Neutrophil (primary cell): ENCODE results near the gene GPR87.

ENCODE experiments used
- H3K27ac ChIP-seq: fragments of 200-600 bp; sonication (generic); 2 replicates; pipeline ENCODE4 v1.5.1; 2016; ENCODE audit warnings: mild to moderate bottlenecking, moderate library complexity
- H3K27me3 ChIP-seq: fragments of 200-600 bp; sonication (generic); 2 replicates; pipeline ENCODE4 v1.6.0; 2016; ENCODE audit warnings: mild to moderate bottlenecking
- H3K36me3 ChIP-seq: fragments of 200-600 bp; sonication (generic); 2 replicates; pipeline ENCODE4 v1.5.1; 2017
- H3K4me1 ChIP-seq, 2 experiments: fragments of 200-600 bp in 1 of 2; sonication (generic) in 1 of 2; 1 replicate in 1 of 2; 2 replicates in 1 of 2; pipeline versions ENCODE4 v1.5.1 to v1.6.1; 2013 to 2016; ENCODE audit warnings: low read depth in 1 of 2, low read length in 1 of 2, mild to moderate bottlenecking in 1 of 2, moderate library complexity in 1 of 2; ENCODE audit not compliant: control insufficient read depth in 1 of 2, insufficient read depth in 1 of 2
- H3K4me3 ChIP-seq, 2 experiments: fragments of 200-600 bp in 1 of 2; sonication (generic) in 1 of 2; 1 replicate in 1 of 2; 2 replicates in 1 of 2; pipeline ENCODE4 v1.5.1; 2013 to 2016; ENCODE audit warnings: low read depth in 1 of 2, low read length in 1 of 2, mild to moderate bottlenecking in 1 of 2, moderate library complexity in 1 of 2
- H3K9me3 ChIP-seq: fragments of 200-600 bp; sonication (generic); 2 replicates; pipeline ENCODE4 v1.5.1; 2016
- CTCF ChIP-seq: fragments of 200-600 bp; sonication (generic); IDR thresholded peaks from 2 replicates; pipeline ENCODE4 v1.5.1; 2016; ENCODE audit warnings: antibody characterized with exemption

The GPR87 gene

GRCh38 chr3:151262871-151263525 lies 53.6 kb downstream of the GPR87 start:
- no peak overlapping the region for H3K27ac ChIP-seq
- TF ChIP-seq CTCF = no peak
- peaks cover 0 to 23% of the 10 kb centered on the region in 2 experiments for H3K4me1 ChIP-seq
- H3K36me3 ChIP-seq = no peaks in the 10 kb centered on the region
- H3K27me3 ChIP-seq = no peaks in the 10 kb centered on the region
- H3K4me3 ChIP-seq = no peak overlapping the region
- H3K9me3 ChIP-seq = no peaks in the 10 kb centered on the region

- no peak for TF ChIP-seq CTCF
- peaks cover 0 to 2% of the 10 kb centered on the region in 2 experiments for H3K4me1 ChIP-seq
- no peaks in the 10 kb centered on the region for H3K27me3 ChIP-seq
- no peak overlapping the region for H3K4me3 ChIP-seq
- H3K9me3 ChIP-seq = no peaks in the 10 kb centered on the region
- no peak overlapping the region for H3K27ac ChIP-seq
- no peaks in the 10 kb centered on the region for H3K36me3 ChIP-seq
These were observed 57.0 kb downstream of the GPR87 start for GRCh38 chr3:151259664-151260063.

- H3K9me3 ChIP-seq = no peaks in the 10 kb centered on the region
- no peak overlapping the region for H3K4me3 ChIP-seq
- H3K4me1 ChIP-seq = no peaks in the 10 kb centered on the region
- no peaks in the 10 kb centered on the region for H3K36me3 ChIP-seq
- TF ChIP-seq CTCF = no peak
- no peaks in the 10 kb centered on the region for H3K27me3 ChIP-seq
- no peak overlapping the region for H3K27ac ChIP-seq
These were observed 59.9 kb downstream of the GPR87 start for GRCh38 chr3:151256749-151257148.

- Histone ChIP-seq H3K27me3 (no peaks in the 10 kb centered on the region), H3K27ac (no peak overlapping the region), H3K4me1 (no peaks in the 10 kb centered on the region), H3K36me3 (no peaks in the 10 kb centered on the region), H3K9me3 (no peaks in the 10 kb centered on the region), H3K4me3 (no peak overlapping the region)
- TF ChIP-seq CTCF = no peak
These were observed 67.8 kb downstream of the GPR87 start for GRCh38 chr3:151248772-151249337.
